VCaP (cell line): Measurements from ENCODE around the gene PRKG1.

Experiments
- H3K27ac ChIP-seq: fragments of 450-650 bp; 2 replicates; pipeline ENCODE4 v1.5.1; 2017
- CTCF ChIP-seq: fragments of 450-650 bp; conservative IDR thresholded peaks from 2 replicates; pipeline ENCODE4 v1.5.1; 2017; ENCODE audit warnings: mild to moderate bottlenecking, moderate library complexity

Gene PRKG1

GRCh38 chr10:51100221-51100620 lies 25.9 kb downstream of the PRKG1 start:
- no peak overlapping the region for H3K27ac ChIP-seq
- no peak for TF ChIP-seq CTCF

GRCh38 chr10:51103554-51104217 lies 29.4 kb downstream of the PRKG1 start:
- no peak for TF ChIP-seq CTCF
- H3K27ac ChIP-seq: no peak overlapping the region

DNA sequence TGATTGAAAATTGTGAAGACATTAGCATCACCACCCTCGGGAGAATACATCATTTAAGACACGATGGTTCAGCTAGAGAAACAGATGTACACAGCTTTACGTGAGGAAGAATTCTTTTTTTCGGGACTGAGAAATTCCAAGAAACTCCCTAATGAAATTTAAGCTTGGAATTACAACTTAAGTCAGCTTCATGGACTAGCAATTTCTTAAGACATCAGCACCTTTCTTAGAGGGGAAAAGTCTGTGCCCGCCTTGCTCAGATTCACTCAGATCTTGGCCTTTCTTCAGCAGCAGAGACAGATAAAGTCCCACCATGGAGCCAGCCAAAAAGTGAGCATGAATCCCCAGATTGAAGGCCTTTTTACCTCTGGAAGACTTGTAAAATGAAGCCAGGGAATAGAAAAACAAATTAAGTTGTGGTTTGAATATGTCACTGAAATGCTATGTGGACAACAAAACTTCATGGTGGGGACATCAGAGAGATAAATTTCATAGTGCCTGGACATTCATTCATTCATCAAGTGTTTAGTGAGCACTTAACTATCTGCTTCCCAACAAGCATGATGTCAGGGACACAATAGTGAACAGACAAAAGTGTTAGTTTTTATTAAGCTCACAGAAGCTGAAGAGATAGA lies 32.1 kb downstream of the PRKG1 start:
- H3K27ac ChIP-seq: no peak overlapping the region
- TF ChIP-seq CTCF: no peak

DNA sequence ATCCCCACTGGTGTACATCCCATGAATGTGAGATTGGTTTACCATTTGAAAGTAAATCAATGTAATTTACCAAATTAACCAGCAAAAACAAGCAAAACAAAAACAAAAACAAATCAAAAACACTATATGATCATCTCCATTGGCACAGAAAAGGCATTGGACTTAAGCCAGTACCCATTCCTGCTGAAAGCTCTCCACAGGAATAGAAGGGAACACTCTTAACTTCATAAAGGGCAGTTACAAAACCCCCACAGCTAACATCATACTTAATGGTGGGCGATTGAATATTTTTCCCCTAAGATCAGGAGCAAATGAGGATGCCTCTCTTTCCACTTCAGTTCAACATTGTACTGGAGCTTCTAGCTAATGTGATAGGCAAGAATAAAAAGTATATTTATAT lies 34.1 kb downstream of the PRKG1 start:
- no peak for TF ChIP-seq CTCF

DNA sequence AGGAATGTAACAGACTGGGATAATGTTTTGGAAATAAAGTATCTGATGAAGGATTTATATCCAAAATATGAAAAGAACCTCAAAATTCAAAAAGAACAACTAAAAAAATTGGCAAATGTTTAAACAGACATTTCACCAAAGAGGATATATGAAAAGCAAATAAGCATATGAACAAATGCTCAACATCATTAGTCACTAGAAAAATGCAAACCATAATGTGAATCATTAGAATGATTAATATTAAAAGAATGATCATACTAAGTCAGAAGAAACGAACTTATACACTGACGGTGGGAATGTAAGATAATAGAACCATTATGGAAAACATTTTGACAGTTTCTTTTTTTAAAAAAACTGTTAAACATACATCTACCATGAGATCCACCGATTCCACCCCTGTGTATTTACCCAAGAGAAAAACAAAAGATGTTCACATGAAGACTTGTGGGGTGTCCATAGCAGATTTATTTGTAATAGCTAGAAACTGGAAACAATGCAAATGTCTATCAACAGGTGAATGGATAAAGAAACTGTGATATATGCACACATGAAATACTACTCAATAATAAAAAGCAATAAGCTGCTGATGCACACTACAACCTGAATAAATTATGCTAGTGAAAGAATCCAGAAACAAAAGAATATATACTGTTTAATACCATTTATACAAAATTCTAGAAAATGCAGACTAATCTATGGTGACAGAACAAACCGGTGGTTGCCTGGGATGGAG lies 35.7 kb downstream of the PRKG1 start:
- H3K27ac ChIP-seq: no peak overlapping the region

More for the DNA sequence above, 34.1 kb downstream of the PRKG1 start:
- H3K27ac ChIP-seq: no peak overlapping the region

DNA sequence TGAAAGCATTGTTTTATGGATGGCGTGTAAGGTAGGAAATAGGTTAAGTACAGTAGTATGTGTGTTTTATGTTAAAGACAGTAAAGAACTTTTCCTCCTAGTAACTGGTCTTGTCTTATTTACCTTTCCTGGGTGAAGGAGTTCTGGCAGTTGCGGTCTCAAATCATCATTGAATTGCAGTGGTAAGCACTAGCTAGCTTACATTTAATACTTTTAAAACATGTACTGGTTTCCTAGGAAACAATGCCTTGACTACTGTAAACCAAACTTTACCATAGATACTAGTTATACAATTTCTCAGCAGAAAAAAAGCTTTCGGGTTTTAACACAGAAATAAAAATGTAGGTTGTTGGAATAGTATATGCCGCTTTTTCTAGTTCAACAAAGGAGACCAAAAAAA lies 37.7 kb downstream of the PRKG1 start:
- no peak for TF ChIP-seq CTCF
- H3K27ac ChIP-seq: no peak overlapping the region

More for the DNA sequence above, 35.7 kb downstream of the PRKG1 start:
- no peak for TF ChIP-seq CTCF

DNA sequence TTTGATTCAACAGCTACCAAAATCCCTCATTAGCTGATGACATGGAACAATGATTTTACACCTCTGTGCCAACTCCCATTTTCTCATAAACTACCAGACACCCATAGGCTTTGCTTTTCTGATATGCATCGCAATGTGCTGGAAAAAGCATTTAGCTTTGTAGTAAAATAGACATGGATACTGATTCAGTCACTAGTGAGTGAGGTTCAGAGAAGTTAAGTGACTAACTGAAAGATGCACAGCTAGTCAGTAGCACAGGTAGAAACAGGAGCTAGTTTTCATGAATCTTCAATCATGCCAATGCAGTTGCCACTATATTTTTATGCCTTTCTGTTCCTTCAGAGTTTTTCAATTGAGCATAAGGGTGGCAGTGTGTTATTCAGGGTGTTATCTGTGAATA lies 38.7 kb downstream of the PRKG1 start:
- TF ChIP-seq CTCF: no peak
- H3K27ac ChIP-seq: no peak overlapping the region
